Measurements from ENCODE around the gene HEYL.

The HEYL gene

GRCh38 chr1:39633422-39633821 lies 6.0 kb downstream of the HEYL start:
- peak overlapping the region in 2 of 5 donors; percentile 4 to 35 for H3K4me3 ChIP-seq (ENCODE audit: low read depth in 1 of 5, low read length in 5 of 5)
- H3K9me3 ChIP-seq (ENCODE audit: control insufficient read depth in 5 of 5, low read length in 5 of 5), result no peaks in the 10 kb centered on the region
- peaks cover 0 to 28% (median 11%) of the 10 kb centered on the region in 5 donors for H3K27me3 ChIP-seq (ENCODE audit: control insufficient read depth in 5 of 5, insufficient read depth in 4 of 5, low read length in 5 of 5)
- peaks cover 0 to 6% (median 0%) of the 10 kb centered on the region in 5 donors for H3K36me3 ChIP-seq (ENCODE audit: control insufficient read depth in 5 of 5, insufficient read depth in 5 of 5, low read length in 5 of 5)
- no peak overlapping the region for H3K9ac ChIP-seq (ENCODE audit: low read length in 5 of 5)
- no peak overlapping the region for H3K27ac ChIP-seq (ENCODE audit: low read depth, low read length)
- peaks cover 0 to 14% (median 7%) of the 10 kb centered on the region in 5 donors for H3K4me1 ChIP-seq (ENCODE audit: control insufficient read depth in 5 of 5, insufficient read depth in 5 of 5, low read length in 5 of 5)

- peaks cover 0 to 14% (median 7%) of the 10 kb centered on the region in 5 donors for H3K4me1 ChIP-seq (ENCODE audit: control insufficient read depth in 5 of 5, insufficient read depth in 5 of 5, low read length in 5 of 5)
- no peak overlapping the region for H3K9ac ChIP-seq (ENCODE audit: low read length in 5 of 5)
- peak overlapping the region in 3 of 5 donors; percentile 4 to 35 (median 22) for H3K4me3 ChIP-seq (ENCODE audit: low read depth in 1 of 5, low read length in 5 of 5)
- no peak overlapping the region for H3K27ac ChIP-seq (ENCODE audit: low read depth, low read length)
- H3K9me3 ChIP-seq (ENCODE audit: control insufficient read depth in 5 of 5, low read length in 5 of 5), result no peaks in the 10 kb centered on the region
- H3K36me3 ChIP-seq (ENCODE audit: control insufficient read depth in 5 of 5, insufficient read depth in 5 of 5, low read length in 5 of 5), result peaks cover 0 to 6% (median 0%) of the 10 kb centered on the region in 5 donors
- peaks cover 0 to 28% (median 11%) of the 10 kb centered on the region in 5 donors for H3K27me3 ChIP-seq (ENCODE audit: control insufficient read depth in 5 of 5, insufficient read depth in 4 of 5, low read length in 5 of 5)
These were observed 6.6 kb downstream of the HEYL start for GRCh38 chr1:39632682-39633417.

GRCh38 chr1:39632323-39632681 lies 7.1 kb downstream of the HEYL start:
- H3K9me3 ChIP-seq (ENCODE audit: control insufficient read depth in 5 of 5, low read length in 5 of 5), result no peaks in the 10 kb centered on the region
- no peak overlapping the region for H3K4me3 ChIP-seq (ENCODE audit: low read depth in 1 of 5, low read length in 5 of 5)
- peaks cover 0 to 23% (median 11%) of the 10 kb centered on the region in 5 donors for H3K27me3 ChIP-seq (ENCODE audit: control insufficient read depth in 5 of 5, insufficient read depth in 4 of 5, low read length in 5 of 5)
- H3K9ac ChIP-seq (ENCODE audit: low read length in 5 of 5), result no peak overlapping the region
- H3K4me1 ChIP-seq (ENCODE audit: control insufficient read depth in 5 of 5, insufficient read depth in 5 of 5, low read length in 5 of 5), result peaks cover 0 to 14% (median 7%) of the 10 kb centered on the region in 5 donors
- peaks cover 0 to 6% (median 0%) of the 10 kb centered on the region in 5 donors for H3K36me3 ChIP-seq (ENCODE audit: control insufficient read depth in 5 of 5, insufficient read depth in 5 of 5, low read length in 5 of 5)
- no peak overlapping the region for H3K27ac ChIP-seq (ENCODE audit: low read depth, low read length)

- H3K36me3 ChIP-seq (ENCODE audit: control insufficient read depth in 5 of 5, insufficient read depth in 5 of 5, low read length in 5 of 5), result peaks cover 0 to 6% (median 0%) of the 10 kb centered on the region in 5 donors
- H3K27ac ChIP-seq (ENCODE audit: low read depth, low read length), result no peak overlapping the region
- no peak overlapping the region for H3K9ac ChIP-seq (ENCODE audit: low read length in 5 of 5)
- H3K9me3 ChIP-seq (ENCODE audit: control insufficient read depth in 5 of 5, low read length in 5 of 5), result no peaks in the 10 kb centered on the region
- no peak overlapping the region for H3K4me3 ChIP-seq (ENCODE audit: low read depth in 1 of 5, low read length in 5 of 5)
- H3K4me1 ChIP-seq (ENCODE audit: control insufficient read depth in 5 of 5, insufficient read depth in 5 of 5, low read length in 5 of 5), result peaks cover 0 to 14% (median 7%) of the 10 kb centered on the region in 5 donors
- H3K27me3 ChIP-seq (ENCODE audit: control insufficient read depth in 5 of 5, insufficient read depth in 4 of 5, low read length in 5 of 5), result peaks cover 0 to 21% (median 8%) of the 10 kb centered on the region in 5 donors
These were observed 7.8 kb downstream of the HEYL start for GRCh38 chr1:39631361-39632322.

- peaks cover 0 to 10% (median 5%) of the 10 kb centered on the region in 5 donors for H3K27me3 ChIP-seq (ENCODE audit: control insufficient read depth in 5 of 5, insufficient read depth in 4 of 5, low read length in 5 of 5)
- H3K36me3 ChIP-seq (ENCODE audit: control insufficient read depth in 5 of 5, insufficient read depth in 5 of 5, low read length in 5 of 5), result peaks cover 0 to 6% (median 0%) of the 10 kb centered on the region in 5 donors
- H3K9me3 ChIP-seq (ENCODE audit: control insufficient read depth in 5 of 5, low read length in 5 of 5), result no peaks in the 10 kb centered on the region
- H3K4me1 ChIP-seq (ENCODE audit: control insufficient read depth in 5 of 5, insufficient read depth in 5 of 5, low read length in 5 of 5), result peaks cover 6 to 34% (median 24%) of the 10 kb centered on the region in 5 donors
- no peak overlapping the region for H3K9ac ChIP-seq (ENCODE audit: low read length in 5 of 5)
- no peak overlapping the region for H3K4me3 ChIP-seq (ENCODE audit: low read depth in 1 of 5, low read length in 5 of 5)
- no peak overlapping the region for H3K27ac ChIP-seq (ENCODE audit: low read depth, low read length)
These were observed 10.6 kb downstream of the HEYL start for GRCh38 chr1:39628807-39629350.

GRCh38 chr1:39626646-39627045 lies 12.8 kb downstream of the HEYL start:
- peaks cover 0 to 6% (median 0%) of the 10 kb centered on the region in 5 donors for H3K36me3 ChIP-seq (ENCODE audit: control insufficient read depth in 5 of 5, insufficient read depth in 5 of 5, low read length in 5 of 5)
- H3K4me3 ChIP-seq (ENCODE audit: low read depth in 1 of 5, low read length in 5 of 5), result no peak overlapping the region
- no peak overlapping the region for H3K27ac ChIP-seq (ENCODE audit: low read depth, low read length)

GRCh38 chr1:39625462-39626273 lies 13.8 kb downstream of the HEYL start:
- no peak overlapping the region for H3K27ac ChIP-seq (ENCODE audit: low read depth, low read length)
- H3K4me3 ChIP-seq (ENCODE audit: low read depth in 1 of 5, low read length in 5 of 5), result no peak overlapping the region
- peaks cover 6 to 31% (median 26%) of the 10 kb centered on the region in 5 donors for H3K4me1 ChIP-seq (ENCODE audit: control insufficient read depth in 5 of 5, insufficient read depth in 5 of 5, low read length in 5 of 5)

More at GRCh38 chr1:39626646-39627045, 12.8 kb downstream of the HEYL start:
- no peak overlapping the region for H3K9ac ChIP-seq (ENCODE audit: low read length in 5 of 5)
- peaks cover 0 to 5% (median 0%) of the 10 kb centered on the region in 5 donors for H3K27me3 ChIP-seq (ENCODE audit: control insufficient read depth in 5 of 5, insufficient read depth in 4 of 5, low read length in 5 of 5)
- peaks cover 6 to 31% (median 26%) of the 10 kb centered on the region in 5 donors for H3K4me1 ChIP-seq (ENCODE audit: control insufficient read depth in 5 of 5, insufficient read depth in 5 of 5, low read length in 5 of 5)
- H3K9me3 ChIP-seq (ENCODE audit: control insufficient read depth in 5 of 5, low read length in 5 of 5), result no peaks in the 10 kb centered on the region

GRCh38 chr1:39625009-39625408 lies 14.4 kb downstream of the HEYL start:
- H3K27ac ChIP-seq (ENCODE audit: low read depth, low read length), result no peak overlapping the region
- H3K36me3 ChIP-seq (ENCODE audit: control insufficient read depth in 5 of 5, insufficient read depth in 5 of 5, low read length in 5 of 5), result no peaks in the 10 kb centered on the region
- peaks cover 0 to 3% (median 0%) of the 10 kb centered on the region in 5 donors for H3K9me3 ChIP-seq (ENCODE audit: control insufficient read depth in 5 of 5, low read length in 5 of 5)
- H3K4me3 ChIP-seq (ENCODE audit: low read depth in 1 of 5, low read length in 5 of 5), result no peak overlapping the region
- H3K27me3 ChIP-seq (ENCODE audit: control insufficient read depth in 5 of 5, insufficient read depth in 4 of 5, low read length in 5 of 5), result peaks cover 0 to 5% (median 0%) of the 10 kb centered on the region in 5 donors
- peaks cover 6 to 31% (median 26%) of the 10 kb centered on the region in 5 donors for H3K4me1 ChIP-seq (ENCODE audit: control insufficient read depth in 5 of 5, insufficient read depth in 5 of 5, low read length in 5 of 5)
- no peak overlapping the region for H3K9ac ChIP-seq (ENCODE audit: low read length in 5 of 5)

More at GRCh38 chr1:39625462-39626273, 13.8 kb downstream of the HEYL start:
- no peak overlapping the region for H3K9ac ChIP-seq (ENCODE audit: low read length in 5 of 5)
- H3K9me3 ChIP-seq (ENCODE audit: control insufficient read depth in 5 of 5, low read length in 5 of 5), result peaks cover 0 to 2% (median 0%) of the 10 kb centered on the region in 5 donors
- H3K27me3 ChIP-seq (ENCODE audit: control insufficient read depth in 5 of 5, insufficient read depth in 4 of 5, low read length in 5 of 5), result peaks cover 0 to 5% (median 0%) of the 10 kb centered on the region in 5 donors
- H3K36me3 ChIP-seq (ENCODE audit: control insufficient read depth in 5 of 5, insufficient read depth in 5 of 5, low read length in 5 of 5), result no peaks in the 10 kb centered on the region

- Histone ChIP-seq H3K4me3 (ENCODE audit: low read depth in 1 of 5, low read length in 5 of 5) (no peak overlapping the region), H3K27ac (ENCODE audit: low read depth, low read length) (no peak overlapping the region)
These were observed 16.4 kb downstream of the HEYL start for GRCh38 chr1:39623053-39623452.

More at GRCh38 chr1:39623053-39623452, 16.4 kb downstream of the HEYL start:
- Histone ChIP-seq H3K9ac (ENCODE audit: low read length in 5 of 5) (no peak overlapping the region), H3K36me3 (ENCODE audit: control insufficient read depth in 5 of 5, insufficient read depth in 5 of 5, low read length in 5 of 5) (no peaks in the 10 kb centered on the region), H3K9me3 (ENCODE audit: control insufficient read depth in 5 of 5, low read length in 5 of 5) (peaks cover 0 to 3% (median 0%) of the 10 kb centered on the region in 5 donors), H3K4me1 (ENCODE audit: control insufficient read depth in 5 of 5, insufficient read depth in 5 of 5, low read length in 5 of 5) (peaks cover 6 to 31% (median 26%) of the 10 kb centered on the region in 5 donors), H3K27me3 (ENCODE audit: control insufficient read depth in 5 of 5, insufficient read depth in 4 of 5, low read length in 5 of 5) (peaks cover 0 to 5% (median 0%) of the 10 kb centered on the region in 5 donors)

Measured in subcutaneous abdominal adipose tissue (tissue), 5 donors.